Neural progenitor cell (in vitro differentiated cells): ENCODE data around the gene OOSP2. TPM values are rescaled to one million over a fixed set of nuclear protein-coding genes. Genes with fewer than 3 reads are reported as not detected.
"Not testable (repeated sequence)": the region's sequence is repeated elsewhere in the genome, so short reads cannot be mapped to it uniquely, and the experiment has no call there.

Experiments
- DNase-seq: peaks from one replicate; pipeline ENCODE4 v3.0.0-alpha.2; 2016; ENCODE audit warnings: low spot score
- H2AFZ ChIP-seq: fragments of 200-600 bp; sonication (generic); replicated peaks from 2 replicates; pipeline ENCODE4 v1.6.1; 2016; ENCODE audit warnings: antibody characterized with exemption
- H3F3A ChIP-seq: fragments of 200-600 bp; sonication (generic); 2 replicates; pipeline ENCODE4 v1.6.1; 2016; ENCODE audit warnings: antibody characterized with exemption, low read depth
- H3K27ac ChIP-seq: fragments of 200-600 bp; sonication (generic); 2 replicates; pipeline ENCODE4 v1.5.1; 2016; ENCODE audit warnings: mild to moderate bottlenecking
- H3K27me3 ChIP-seq: fragments of 200-600 bp; sonication (generic); 2 replicates; pipeline ENCODE4 v1.6.1; 2016; ENCODE audit warnings: mild to moderate bottlenecking, moderate library complexity
- H3K36me3 ChIP-seq: fragments of 200-600 bp; sonication (generic); 2 replicates; pipeline ENCODE4 v1.5.1; 2016
- H3K4me1 ChIP-seq: fragments of 200-600 bp; sonication (generic); 2 replicates; pipeline ENCODE4 v1.6.1; 2016; ENCODE audit warnings: mixed run types
- H3K4me2 ChIP-seq: fragments of 200-600 bp; sonication (generic); 2 replicates; pipeline ENCODE4 v1.6.1; 2016
- H3K4me3 ChIP-seq: fragments of 200-600 bp; sonication (generic); 2 replicates; pipeline ENCODE4 v1.5.1; 2016
- H3K79me2 ChIP-seq: fragments of 200-600 bp; sonication (generic); 2 replicates; pipeline ENCODE4 v1.6.1; 2016; ENCODE audit warnings: low read depth
- H3K9ac ChIP-seq: fragments of 200-600 bp; sonication (generic); 2 replicates; pipeline ENCODE4 v1.6.1; 2016
- H3K9me3 ChIP-seq: fragments of 200-600 bp; sonication (generic); 2 replicates; pipeline ENCODE4 v1.5.1; 2016; ENCODE audit warnings: low read depth
- H4K20me1 ChIP-seq: fragments of 200-600 bp; sonication (generic); 2 replicates; pipeline ENCODE4 v1.6.1; 2016; ENCODE audit warnings: low read depth
- H3K27ac Mint-ChIP-seq: 3 replicates; pipeline ENCODE4 v1.8.0; 2021; ENCODE audit warnings: mixed read lengths
- H3K27me3 Mint-ChIP-seq: 2 replicates; pipeline ENCODE4 v1.8.0; 2022; ENCODE audit warnings: low read depth, mild to moderate bottlenecking, inconsistent platforms, moderate library complexity, mixed read lengths; ENCODE audit not compliant: insufficient read depth
- H3K36me3 Mint-ChIP-seq: 3 replicates; pipeline ENCODE4 v1.8.0; 2021; ENCODE audit warnings: mixed read lengths
- H3K4me1 Mint-ChIP-seq: 3 replicates; pipeline ENCODE4 v1.8.0; 2021; ENCODE audit warnings: mixed read lengths
- H3K4me3 Mint-ChIP-seq: 3 replicates; pipeline ENCODE4 v1.8.0; 2021; ENCODE audit warnings: mild to moderate bottlenecking, moderate library complexity, mixed read lengths
- H3K9me3 Mint-ChIP-seq: 3 replicates; pipeline ENCODE4 v1.8.0; 2020; ENCODE audit warnings: mixed read lengths
- CTCF ChIP-seq: fragments of 200-600 bp; sonication (generic); IDR thresholded peaks from 2 replicates; pipeline ENCODE4 v1.5.1; 2017; ENCODE audit warnings: antibody characterized with exemption, mild to moderate bottlenecking
- EZH2 ChIP-seq: fragments of 200-600 bp; sonication (generic); IDR thresholded peaks from 2 replicates; pipeline ENCODE4 v1.6.1; 2017; ENCODE audit warnings: antibody characterized with exemption, mild to moderate bottlenecking, moderate library complexity
- EZH2phosphoT487 ChIP-seq: fragments of 200-600 bp; sonication (generic); IDR thresholded peaks from 2 replicates; pipeline ENCODE4 v1.6.1; 2017; ENCODE audit warnings: antibody characterized with exemption
- total RNA-seq: library from RNA; depleted of rRNA; stranded (reverse); fragments of >200 nt; gene quantifications from 2 replicates; pipeline ENCODE4 v1.2.3, GENCODE V29; 2015; ENCODE audit warnings: low replicate concordance

Gene OOSP2
- total RNA-seq, 1 donor from 2014 or later = not detected

GRCh38 chr11:60065801-60066200 lies 25.6 kb downstream of the OOSP2 start:
- H3K4me1 ChIP-seq = no peaks in the 10 kb centered on the region
- Mint-ChIP-seq H3K4me1 (no peaks in the 10 kb centered on the region), H3K4me3 (no peak overlapping the region), H3K27ac (no peak overlapping the region), H3K9me3 (no peaks in the 10 kb centered on the region), H3K27me3 (no peaks in the 10 kb centered on the region), H3K36me3 (no peaks in the 10 kb centered on the region)
- DNase-seq = no peak
- H3K27me3 ChIP-seq = no peaks in the 10 kb centered on the region
- no peaks in the 10 kb centered on the region for H4K20me1 ChIP-seq
- H2AFZ ChIP-seq = no peak overlapping the region
- H3K4me2 ChIP-seq = no peak overlapping the region
- H3K9me3 ChIP-seq = no peaks in the 10 kb centered on the region
- no peak overlapping the region for H3K4me3 ChIP-seq
- no peak overlapping the region for H3K9ac ChIP-seq
- H3K27ac ChIP-seq = no peak overlapping the region
- no peak for TF ChIP-seq CTCF
- TF ChIP-seq EZH2 = no peak
- TF ChIP-seq EZH2phosphoT487 = no peak
- H3K36me3 ChIP-seq = no peaks in the 10 kb centered on the region
- no peaks in the 10 kb centered on the region for H3F3A ChIP-seq
- H3K79me2 ChIP-seq = no peaks in the 10 kb centered on the region

- Mint-ChIP-seq H3K27ac (no peak overlapping the region), H3K9me3 (no peaks in the 10 kb centered on the region), H3K4me3 (no peak overlapping the region), H3K27me3 (no peaks in the 10 kb centered on the region), H3K4me1 (peaks cover 3% of the 10 kb centered on the region), H3K36me3 (no peaks in the 10 kb centered on the region)
- no peak for DNase-seq
- H2AFZ ChIP-seq = no peak overlapping the region
- no peaks in the 10 kb centered on the region for H3K9me3 ChIP-seq
- no peaks in the 10 kb centered on the region for H3K27me3 ChIP-seq
- no peaks in the 10 kb centered on the region for H3K4me1 ChIP-seq
- no peak for TF ChIP-seq CTCF
- no peak overlapping the region for H3K4me3 ChIP-seq
- H3K4me2 ChIP-seq = no peak overlapping the region
- no peaks in the 10 kb centered on the region for H4K20me1 ChIP-seq
- no peak overlapping the region for H3K27ac ChIP-seq
- H3K36me3 ChIP-seq = no peaks in the 10 kb centered on the region
- H3F3A ChIP-seq = no peaks in the 10 kb centered on the region
- no peaks in the 10 kb centered on the region for H3K79me2 ChIP-seq
- H3K9ac ChIP-seq = no peak overlapping the region
These were observed 29.2 kb downstream of the OOSP2 start for GRCh38 chr11:60069450-60069849.

GRCh38 chr11:60071644-60072043 lies 31.4 kb downstream of the OOSP2 start:
- H3K4me1 ChIP-seq, H3K27ac Mint-ChIP-seq, H3K9ac ChIP-seq, H2AFZ ChIP-seq, H3F3A ChIP-seq, H3K27ac ChIP-seq, H3K4me1 Mint-ChIP-seq, H4K20me1 ChIP-seq, H3K27me3 Mint-ChIP-seq, H3K4me2 ChIP-seq, H3K4me3 Mint-ChIP-seq, H3K79me2 ChIP-seq, H3K36me3 ChIP-seq, DNase-seq, H3K9me3 ChIP-seq, H3K4me3 ChIP-seq, H3K9me3 Mint-ChIP-seq, H3K27me3 ChIP-seq, H3K36me3 Mint-ChIP-seq: not testable (repeated sequence)

- Mint-ChIP-seq H3K27ac (no peak overlapping the region), H3K4me1 (no peaks in the 10 kb centered on the region), H3K4me3 (no peak overlapping the region), H3K27me3 (peaks cover 2% of the 10 kb centered on the region), H3K36me3 (no peaks in the 10 kb centered on the region), H3K9me3 (no peaks in the 10 kb centered on the region)
- Histone ChIP-seq H3K4me3 (no peak overlapping the region), H3K27me3 (no peaks in the 10 kb centered on the region), H3K4me2 (no peak overlapping the region), H3K9me3 (no peaks in the 10 kb centered on the region), H4K20me1 (no peaks in the 10 kb centered on the region), H3K79me2 (no peaks in the 10 kb centered on the region), H3F3A (no peaks in the 10 kb centered on the region), H3K4me1 (no peaks in the 10 kb centered on the region), H3K9ac (no peak overlapping the region), H3K27ac (no peak overlapping the region), H2AFZ (no peak overlapping the region), H3K36me3 (no peaks in the 10 kb centered on the region)
- no peak for TF ChIP-seq EZH2phosphoT487
- TF ChIP-seq EZH2 = no peak
- no peak for TF ChIP-seq CTCF
- no peak for DNase-seq
These were observed 37.1 kb downstream of the OOSP2 start for GRCh38 chr11:60077216-60077817.
